HepG2 (cell line): ENCODE measurements around the gene SLC2A13. TPM values are rescaled to one million over a fixed set of nuclear protein-coding genes. Genes with fewer than 3 reads are reported as not detected.

Experiments
- ATAC-seq: fragments of 200-7000 bp; cut with Tn5 transposase; 3 replicates; pipeline ENCODE4 v1.9.1; 2020; ENCODE audit warnings: mild to moderate bottlenecking, moderate library complexity
- BruUV-seq: library from RNA; stranded (reverse); fragments of 400-500 nt; replicated peaks from 2 replicates; lab custom pipeline; 2021; lab: Mats Ljungman, UMichigan
- CTCF ChIA-PET: fragments of 300-600 bp; formaldehyde crosslinking; extraction: SDS; loops from one replicate; lab custom pipeline; 2021; ENCODE audit warnings: low total read pairs, inconsistent platforms, low intra/inter-chr PET ratio; lab: Yijun Ruan, JAX
- POLR2A ChIA-PET: fragments of 350-600 bp; sonication (Branson Sonifier 250); formaldehyde crosslinking; loops from one replicate; lab custom pipeline; 2020; ENCODE audit warnings: antibody characterized with exemption, inconsistent platforms; lab: Yijun Ruan, JAX
- DNase-seq: peaks from one replicate; pipeline ENCODE4 v3.0.0-alpha.2; 2015; ENCODE audit warnings: low spot score
- FAIRE-seq: peaks from 3 replicates; lab custom pipeline; 2011; peaks lifted over from hg19 to GRCh38; lab: Jason Lieb, UNC
- H2AFZ ChIP-seq: one replicate; pipeline ENCODE4 v1.6.1; 2011; ENCODE audit warnings: low read length, inconsistent platforms
- H3K27ac ChIP-seq: fragments of 300-600 bp; 3 replicates; pipeline ENCODE4 v1.8.0; 2011; ENCODE audit warnings: mixed run types, mild to moderate bottlenecking, mixed read lengths, low read length, inconsistent platforms; ENCODE audit not compliant: insufficient read depth; ENCODE audit errors: extremely low read length
- H3K27me3 ChIP-seq, 2 experiments: fragments of 200-600 bp in 1 of 2; 2 replicates in 1 of 2; 3 replicates in 1 of 2; pipeline versions ENCODE4 v1.6.0 to v1.8.0; 2011; ENCODE audit warnings: low read length in 2 of 2, mild to moderate bottlenecking in 2 of 2, moderate library complexity in 2 of 2, inconsistent platforms in 1 of 2; ENCODE audit not compliant: insufficient read depth in 2 of 2, control insufficient read depth in 1 of 2
- H3K36me3 ChIP-seq, 2 experiments: fragments of 200-600 bp in 1 of 2; replicated peaks in 1 of 2; 2 replicates in 1 of 2; 3 replicates in 1 of 2; pipeline versions ENCODE4 v1.5.1 to v1.8.0; 2011; ENCODE audit warnings: low read length in 2 of 2, inconsistent platforms in 1 of 2; ENCODE audit not compliant: insufficient read depth in 2 of 2, control insufficient read depth in 1 of 2
- H3K4me1 ChIP-seq: 2 replicates; pipeline ENCODE4 v1.5.1; 2012; ENCODE audit warnings: low read length, inconsistent platforms; ENCODE audit not compliant: insufficient read depth
- H3K4me2 ChIP-seq: 2 replicates; pipeline ENCODE4 v1.6.0; 2011; ENCODE audit warnings: low read depth, low read length, inconsistent platforms
- H3K4me3 ChIP-seq, 3 experiments: fragments of 200-600 bp in 1 of 3; sonication (generic), shearing (Covaris generic) in 1 of 3; replicated peaks in 1 of 3; 2 replicates each; pipeline ENCODE4 v1.5.1; 2011 to 2016; ENCODE audit warnings: low read length in 3 of 3, inconsistent platforms in 2 of 3, low read depth in 2 of 3, mild to moderate bottlenecking in 2 of 3, control low read depth in 1 of 3, mixed read lengths in 1 of 3; ENCODE audit not compliant: insufficient read depth in 1 of 3
- H3K79me2 ChIP-seq: one replicate; pipeline ENCODE4 v1.6.1; 2011; ENCODE audit warnings: low read length, inconsistent platforms; ENCODE audit not compliant: insufficient read depth
- H3K9ac ChIP-seq: 2 replicates; pipeline ENCODE4 v1.6.0; 2011; ENCODE audit warnings: mild to moderate bottlenecking, low read depth, low read length, inconsistent platforms; ENCODE audit not compliant: insufficient read depth
- H3K9me3 ChIP-seq: 2 replicates; pipeline ENCODE4 v1.5.1; 2012; ENCODE audit warnings: mild to moderate bottlenecking, low read length
- H4K20me1 ChIP-seq: 2 replicates; pipeline ENCODE4 v1.6.0; 2011; ENCODE audit warnings: inconsistent platforms, mild to moderate bottlenecking, low read length, moderate library complexity; ENCODE audit not compliant: insufficient read depth
- BRD4 ChIP-seq: sonication (generic); formaldehyde crosslinking; IDR thresholded peaks from 2 replicates; pipeline ENCODE4 v1.4.0; 2020; ENCODE audit warnings: missing genetic modification reagents
- CEBPB ChIP-seq: IDR thresholded peaks from 2 replicates; pipeline ENCODE4 v1.6.1; 2011; ENCODE audit warnings: low read depth, low read length, improper control_type of control experiment, borderline replicate concordance
- GTF3A ChIP-seq: sonication (generic); formaldehyde crosslinking; conservative IDR thresholded peaks from 2 replicates; pipeline ENCODE4 v1.4.0; 2020; ENCODE audit warnings: mild to moderate bottlenecking, missing genetic modification reagents
- SP5 ChIP-seq: IDR thresholded peaks from 2 replicates; pipeline ENCODE4 v1.6.1; 2016; ENCODE audit warnings: low read depth, borderline replicate concordance
- ZC3H4 ChIP-seq: sonication (generic); formaldehyde crosslinking; IDR thresholded peaks from 2 replicates; pipeline ENCODE4 v1.4.0; 2020; ENCODE audit warnings: missing genetic modification reagents, borderline replicate concordance
- ZNF569 ChIP-seq: sonication (generic); formaldehyde crosslinking; IDR thresholded peaks from 2 replicates; pipeline ENCODE4 v1.5.0; 2020; ENCODE audit warnings: mild to moderate bottlenecking, missing genetic modification reagents, moderate library complexity, borderline replicate concordance
- WGBS: methylation state at CpG from one replicate; pipeline ENCODE4 v1.1.6; 2017; ENCODE audit warnings: low lambda C conversion rate; 5-methylcytosine and 5-hydroxymethylcytosine counted together
- in situ Hi-C: cut with HindIII; loops from 2 replicates; pipeline ENCODE4 v1.10.0; 2017; ENCODE audit warnings: low pct_unique_long_range_greater_than_20kb; ENCODE audit not compliant: extremely low pct_ligation_motif_present
- intact Hi-C: fragments of 100-400 bp; cut with micrococcal nuclease; formaldehyde crosslinking; loops from one replicate; pipeline ENCODE4 v1.10.0; 2022; ENCODE audit not compliant: unreplicated experiment
- polyA plus RNA-seq, 8 experiments: library from polyadenylated mRNA; depleted of rRNA in 3 of 8; stranded (reverse) in 7 of 8; unstranded in 1 of 8; fragments of >200 nt; fragmentation: Illumina TruSeq in 4 of 8; extraction: Trizol in 4 of 8; gene quantifications; 2 replicates each; pipeline versions ENCODE4 v1.2.1 to v1.2.3, GENCODE V29; 2011 to 2016; ENCODE audit warnings: low read depth in 4 of 8, missing spikeins in 1 of 8, mixed read lengths in 1 of 8; ENCODE audit not compliant: insufficient read depth in 1 of 8
- total RNA-seq, 5 experiments: library from RNA; depleted of rRNA; stranded (reverse); fragments of >200 nt; fragmentation: Illumina TruSeq; extraction: Trizol; gene quantifications; 2 replicates each; pipeline ENCODE4 v1.2.3, GENCODE V29; 2016; ENCODE audit warnings: low read depth in 1 of 5

The SLC2A13 gene
- total and polyA plus RNA-seq, 2 of the 13 experiments (the other 11 are each of a cell fraction or from before 2014, with no cell fraction given) = 5.5 to 6.0 TPM

GRCh38 chr12:39815746-39816145, 290.1 kb downstream of the SLC2A13 start:
- H3K36me3 ChIP-seq = no peaks in the 10 kb centered on the region
- FAIRE-seq = no peak
- no peak overlapping the region for H3K4me2 ChIP-seq
- H3K4me1 ChIP-seq = no peaks in the 10 kb centered on the region
- no peaks in the 10 kb centered on the region for H3K27me3 ChIP-seq
- intact Hi-C loops (no loop called here), in situ Hi-C loops (no loop called here)
- no peak overlapping the region for H3K4me3 ChIP-seq
- BruUV-seq = no TSS peak
- H2AFZ ChIP-seq = no peak overlapping the region
- no peak overlapping the region for H3K27ac ChIP-seq
- no peaks in the 10 kb centered on the region for H4K20me1 ChIP-seq
- ChIA-PET POLR2A (no interaction called here), CTCF (no interaction called here)
- H3K79me2 ChIP-seq = no peaks in the 10 kb centered on the region
- no peak for TF ChIP-seq ZNF569
- TF ChIP-seq ZC3H4 (CRISPR knock-in tag) = no peak
- ATAC-seq = no peak
- 0 out of 2 replicates have a peak, but pooled peaks cover under 1% of the 10 kb centered on the region for H3K9me3 ChIP-seq
- DNase-seq = no peak
- no peak overlapping the region for H3K9ac ChIP-seq
- WGBS = 83% methylated on average over 2 of the region's 2 CpGs

- CTCF ChIA-PET = no interaction called here
Measured at GRCh38 chr12:39814626-39815025, 291.3 kb downstream of the SLC2A13 start.

More at GRCh38 chr12:39814626-39815025, 291.3 kb downstream of the SLC2A13 start:
- FAIRE-seq (no peak), ATAC-seq (no peak), DNase-seq (no peak)
- no peak overlapping the region for H3K4me2 ChIP-seq
- H2AFZ ChIP-seq = no peak overlapping the region
- H3K9ac ChIP-seq = no peak overlapping the region
- H3K27me3 ChIP-seq = no peaks in the 10 kb centered on the region
- no peak overlapping the region for H3K4me3 ChIP-seq
- no peaks in the 10 kb centered on the region for H3K36me3 ChIP-seq
- 69% methylated on average over 2 of the region's 2 CpGs for WGBS
- no peaks in the 10 kb centered on the region for H4K20me1 ChIP-seq
- H3K4me1 ChIP-seq = no peaks in the 10 kb centered on the region
- in situ Hi-C loops = no loop called here
- no TSS peak for BruUV-seq
- H3K27ac ChIP-seq = no peak overlapping the region
- H3K9me3 ChIP-seq = peaks cover 11% of the 10 kb centered on the region; the same call in 1 of the 2 replicates
- TF ChIP-seq BRD4 (CRISPR knock-in tag) (no peak), SP5 (CRISPR knock-in tag) (no peak), GTF3A (CRISPR knock-in tag) (no peak), CEBPB (peak; percentile 79)
- POLR2A ChIA-PET = no interaction called here
- no peaks in the 10 kb centered on the region for H3K79me2 ChIP-seq
- intact Hi-C loops = no loop called here
